HUES48 (cell line): ENCODE data around the gene ZNF778.

Source experiments
- H3K27ac ChIP-seq: one replicate; pipeline ENCODE4 v1.7.0; 2013; ENCODE audit warnings: low read depth, low read length, inconsistent platforms
- H3K27me3 ChIP-seq: 2 replicates; pipeline ENCODE4 v1.6.1; 2013; ENCODE audit warnings: mild to moderate bottlenecking, low read length; ENCODE audit not compliant: control insufficient read depth, insufficient read depth
- H3K36me3 ChIP-seq: 2 replicates; pipeline ENCODE4 v1.6.1; 2013; ENCODE audit warnings: low read length; ENCODE audit not compliant: control insufficient read depth, insufficient read depth
- H3K4me1 ChIP-seq: 2 replicates; pipeline ENCODE4 v1.6.1; 2013; ENCODE audit warnings: mild to moderate bottlenecking, low read length; ENCODE audit not compliant: control insufficient read depth, insufficient read depth
- H3K4me3 ChIP-seq: 2 replicates; pipeline ENCODE4 v1.5.1; 2013; ENCODE audit warnings: mild to moderate bottlenecking, low read depth, low read length
- H3K9ac ChIP-seq: 2 replicates; pipeline ENCODE4 v1.6.1; 2013; ENCODE audit warnings: mild to moderate bottlenecking, low read depth, low read length, moderate library complexity
- H3K9me3 ChIP-seq: 2 replicates; pipeline ENCODE4 v1.6.1; 2013; ENCODE audit warnings: low read length; ENCODE audit not compliant: control insufficient read depth, insufficient read depth

ZNF778 gene

DNA sequence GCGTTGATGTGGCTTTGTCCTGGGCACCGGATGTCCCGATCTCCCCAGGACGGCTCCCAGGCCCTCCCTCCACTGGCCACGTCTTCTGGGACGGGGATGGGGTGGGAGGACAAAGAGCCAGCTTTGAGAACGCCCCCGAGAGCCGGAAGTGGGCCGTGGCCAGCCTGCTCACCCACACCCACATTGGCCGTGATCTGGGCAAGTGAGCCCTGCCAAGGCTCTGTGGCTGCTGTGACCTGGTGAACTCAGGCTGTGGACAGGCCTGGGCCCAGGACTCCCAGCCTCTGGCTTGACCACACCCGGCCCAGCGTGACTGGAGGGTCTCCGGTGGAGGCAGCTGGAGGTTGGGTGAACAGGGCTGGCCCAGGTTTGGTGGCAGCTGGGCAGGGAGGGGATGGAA is 42.6 kb upstream of the ZNF778 start:
- Histone ChIP-seq H3K9me3 (no peaks in the 10 kb centered on the region), H3K4me1 (peaks cover 16% of the 10 kb centered on the region), H3K4me3 (no peak overlapping the region), H3K27ac (no peak overlapping the region), H3K27me3 (peaks cover 13% of the 10 kb centered on the region), H3K36me3 (no peaks in the 10 kb centered on the region), H3K9ac (no peak overlapping the region)

GRCh38 chr16:89175280-89176146 is 42.0 kb upstream of the ZNF778 start:
- no peak overlapping the region for H3K4me3 ChIP-seq
- no peaks in the 10 kb centered on the region for H3K9me3 ChIP-seq
- H3K27me3 ChIP-seq = peaks cover 12% of the 10 kb centered on the region
- peaks cover 16% of the 10 kb centered on the region for H3K4me1 ChIP-seq
- no peak overlapping the region for H3K9ac ChIP-seq
- no peak overlapping the region for H3K27ac ChIP-seq
- no peaks in the 10 kb centered on the region for H3K36me3 ChIP-seq

DNA sequence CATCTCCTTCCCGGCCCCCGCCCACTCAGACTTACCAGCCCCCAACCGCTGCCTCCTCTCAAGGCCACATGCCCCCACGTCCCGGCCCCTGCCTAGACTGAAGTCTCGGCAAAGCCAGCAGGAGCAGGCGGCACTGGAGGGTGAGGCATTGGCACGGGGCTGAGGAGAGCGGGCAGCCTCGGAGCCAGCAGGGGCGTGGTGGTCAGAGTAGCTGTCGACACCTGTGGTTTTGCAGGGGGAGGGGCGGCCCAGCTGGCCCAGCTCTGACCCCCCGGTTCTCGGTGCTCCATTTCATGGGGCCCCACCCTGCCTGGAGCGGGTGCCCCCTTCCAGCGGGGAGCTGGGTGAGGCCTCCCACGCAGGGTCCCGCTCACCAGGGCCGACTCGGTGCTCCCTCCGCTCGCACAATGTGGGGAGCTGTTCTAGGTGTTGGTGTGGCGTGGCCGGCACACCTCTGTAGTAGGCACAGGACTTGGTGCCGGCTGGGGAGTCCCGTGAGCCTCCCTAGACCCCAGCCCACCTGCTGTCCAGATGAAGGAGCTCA is 41.3 kb upstream of the ZNF778 start:
- H3K36me3 ChIP-seq = no peaks in the 10 kb centered on the region
- H3K9me3 ChIP-seq = no peaks in the 10 kb centered on the region
- no peak overlapping the region for H3K9ac ChIP-seq
- peaks cover 12% of the 10 kb centered on the region for H3K4me1 ChIP-seq
- peaks cover 12% of the 10 kb centered on the region for H3K27me3 ChIP-seq
- H3K4me3 ChIP-seq = no peak overlapping the region
- H3K27ac ChIP-seq = no peak overlapping the region

GRCh38 chr16:89176717-89177116 is 40.8 kb upstream of the ZNF778 start:
- no peak overlapping the region for H3K4me3 ChIP-seq
- no peaks in the 10 kb centered on the region for H3K9me3 ChIP-seq
- H3K4me1 ChIP-seq = peaks cover 12% of the 10 kb centered on the region
- H3K27ac ChIP-seq = no peak overlapping the region
- no peaks in the 10 kb centered on the region for H3K36me3 ChIP-seq
- H3K27me3 ChIP-seq = peaks cover 11% of the 10 kb centered on the region
- no peak overlapping the region for H3K9ac ChIP-seq

- H3K27ac ChIP-seq = no peak overlapping the region
- peaks cover 12% of the 10 kb centered on the region for H3K4me1 ChIP-seq
- peaks cover 5% of the 10 kb centered on the region for H3K27me3 ChIP-seq
- no peaks in the 10 kb centered on the region for H3K36me3 ChIP-seq
- H3K9me3 ChIP-seq = no peaks in the 10 kb centered on the region
- no peak overlapping the region for H3K4me3 ChIP-seq
- no peak overlapping the region for H3K9ac ChIP-seq
Measured at GRCh38 chr16:89177501-89177900, 40.0 kb upstream of the ZNF778 start.

- no peak overlapping the region for H3K27ac ChIP-seq
- H3K9me3 ChIP-seq = no peaks in the 10 kb centered on the region
- H3K27me3 ChIP-seq = no peaks in the 10 kb centered on the region
- no peak overlapping the region for H3K9ac ChIP-seq
- no peak overlapping the region for H3K4me3 ChIP-seq
- H3K4me1 ChIP-seq = peaks cover 3% of the 10 kb centered on the region
- H3K36me3 ChIP-seq = no peaks in the 10 kb centered on the region
Measured at GRCh38 chr16:89178453-89179147, 38.9 kb upstream of the ZNF778 start.

- Histone ChIP-seq H3K9me3 (no peaks in the 10 kb centered on the region), H3K9ac (no peak overlapping the region), H3K4me1 (no peaks in the 10 kb centered on the region), H3K27ac (no peak overlapping the region), H3K36me3 (no peaks in the 10 kb centered on the region), H3K27me3 (no peaks in the 10 kb centered on the region), H3K4me3 (no peak overlapping the region)
Measured at GRCh38 chr16:89179148-89179484, 38.4 kb upstream of the ZNF778 start.

DNA sequence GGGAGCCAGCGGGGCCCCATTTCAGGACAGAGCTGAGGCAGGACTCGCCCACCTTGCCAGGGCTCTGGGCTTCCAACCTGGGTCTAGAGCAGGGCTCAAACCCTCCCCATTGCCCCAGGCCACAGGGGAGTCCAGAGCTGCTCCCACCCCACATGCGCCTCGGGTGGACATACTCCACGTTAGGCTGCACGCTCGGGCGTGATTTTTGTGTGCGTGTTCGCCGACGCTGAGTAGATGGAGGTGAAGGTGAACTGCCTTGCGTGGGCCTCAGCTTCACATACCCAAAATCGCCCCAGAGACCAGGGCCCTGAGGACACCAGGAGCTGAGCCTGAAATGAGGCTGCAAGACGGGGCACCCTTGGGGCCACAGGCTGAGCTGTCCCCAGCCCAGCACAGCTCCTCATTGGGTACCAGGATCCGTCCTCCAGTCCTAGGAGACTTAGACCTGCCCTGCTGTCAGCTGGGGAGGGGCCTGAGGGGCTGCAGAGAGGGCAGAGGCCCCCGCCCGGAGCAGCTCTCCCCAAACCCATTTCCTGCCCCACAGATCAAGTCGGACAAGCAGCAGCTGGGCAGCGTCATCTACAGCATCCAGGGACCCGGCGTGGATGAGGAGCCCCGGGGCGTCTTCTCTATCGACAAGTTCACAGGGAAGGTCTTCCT is 37.7 kb upstream of the ZNF778 start:
- no peaks in the 10 kb centered on the region for H3K36me3 ChIP-seq
- no peak overlapping the region for H3K27ac ChIP-seq
- no peak overlapping the region for H3K9ac ChIP-seq
- H3K9me3 ChIP-seq = no peaks in the 10 kb centered on the region
- no peak overlapping the region for H3K4me3 ChIP-seq
- H3K27me3 ChIP-seq = no peaks in the 10 kb centered on the region
- H3K4me1 ChIP-seq = no peaks in the 10 kb centered on the region

- H3K9ac ChIP-seq = no peak overlapping the region
- H3K9me3 ChIP-seq = no peaks in the 10 kb centered on the region
- no peaks in the 10 kb centered on the region for H3K36me3 ChIP-seq
- no peaks in the 10 kb centered on the region for H3K27me3 ChIP-seq
- no peak overlapping the region for H3K4me3 ChIP-seq
- H3K27ac ChIP-seq = no peak overlapping the region
- no peaks in the 10 kb centered on the region for H3K4me1 ChIP-seq
Measured at GRCh38 chr16:89183463-89183862, 34.0 kb upstream of the ZNF778 start.

DNA sequence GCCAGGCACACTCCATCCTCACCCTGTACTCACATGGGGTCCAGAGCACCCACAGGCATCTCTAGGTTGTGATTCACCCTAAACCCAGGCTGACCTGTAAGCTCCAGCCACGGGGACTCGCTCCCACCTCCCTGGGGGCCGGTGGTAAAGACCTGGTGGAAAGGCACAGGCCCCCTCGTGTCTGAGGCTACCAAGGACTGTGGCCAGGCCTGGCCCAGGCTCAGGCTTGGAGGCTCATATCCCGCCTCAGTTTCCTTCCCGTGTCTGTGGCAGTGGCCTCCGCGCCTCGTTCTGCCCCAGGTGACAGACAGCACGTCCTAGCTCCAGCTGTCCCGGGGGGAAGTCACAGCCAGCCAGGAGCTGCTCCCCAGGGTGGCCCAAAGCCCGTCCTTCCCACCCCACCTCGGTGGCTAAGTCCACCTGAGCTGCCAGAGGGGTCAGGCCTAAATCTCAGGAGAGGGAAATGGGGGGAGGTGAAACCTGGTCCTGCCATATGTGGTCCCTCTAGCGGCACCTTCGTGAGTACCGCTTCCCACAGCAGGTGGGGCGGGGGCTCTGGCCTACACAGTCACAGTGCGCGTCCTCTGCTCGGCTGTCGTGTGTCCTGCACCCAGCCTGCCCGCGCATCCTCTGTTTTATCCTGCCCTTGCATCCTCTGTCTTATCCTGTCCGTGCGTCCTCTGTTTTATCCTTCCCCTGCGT is 33.4 kb upstream of the ZNF778 start:
- Histone ChIP-seq H3K27me3 (no peaks in the 10 kb centered on the region), H3K4me3 (no peak overlapping the region), H3K9me3 (no peaks in the 10 kb centered on the region), H3K27ac (no peak overlapping the region), H3K9ac (no peak overlapping the region), H3K4me1 (no peaks in the 10 kb centered on the region), H3K36me3 (no peaks in the 10 kb centered on the region)
